Lower lobe of right lung (tissue), 2 donors: ENCODE results near the gene NTSR2. TPM values are rescaled to one million over a fixed set of nuclear protein-coding genes. Genes with fewer than 3 reads are reported as not detected.

Experiments
- ATAC-seq, 2 donors: fragments of 200-7000 bp; cut with Tn5 transposase; one replicate each; pipeline ENCODE4 v1.9.1; 2020 to 2022; ENCODE audit warnings: mild to moderate bottlenecking in 2 of 2, moderate library complexity in 2 of 2
- DNase-seq: peaks from one replicate; pipeline ENCODE4 v3.0.0-alpha.2; 2020
- H3K27ac ChIP-seq: fragments of 200-600 bp; one replicate; pipeline ENCODE4 v1.8.0; 2022
- H3K27me3 ChIP-seq: fragments of 200-600 bp; one replicate; pipeline ENCODE4 v1.8.0; 2022; ENCODE audit warnings: low read depth
- H3K36me3 ChIP-seq: fragments of 200-600 bp; one replicate; pipeline ENCODE4 v1.8.0; 2022; ENCODE audit warnings: mild to moderate bottlenecking
- H3K4me1 ChIP-seq: fragments of 200-600 bp; one replicate; pipeline ENCODE4 v1.8.0; 2022
- H3K4me3 ChIP-seq: fragments of 200-600 bp; one replicate; pipeline ENCODE4 v1.8.0; 2022; ENCODE audit warnings: mild to moderate bottlenecking
- H3K9me3 ChIP-seq: fragments of 200-600 bp; one replicate; pipeline ENCODE4 v1.8.0; 2022
- CTCF ChIP-seq: fragments of 200-600 bp; IDR thresholded peaks from one replicate; pipeline ENCODE4 v1.8.0; 2022; ENCODE audit warnings: antibody characterized with exemption, mild to moderate bottlenecking
- intact Hi-C: fragments of 100-400 bp; cut with DNase I; formaldehyde crosslinking; loops from one replicate; pipeline ENCODE4 v1.11.0; 2022
- total RNA-seq: library from RNA; stranded (reverse); fragmentation: NEBNext Ultra II Directional; extraction: Animal tissue kit (Norgen Biotek cat#: 25700); gene quantifications from one replicate; pipeline ENCODE4 v1.2.1, GENCODE V29; 2021
- donor health status: DM: no; HTN: yes; CAD: no; lungs with severe emphysema.

The NTSR2 gene
- total RNA-seq, 1 donor from 2014 or later, result not detected

DNA sequence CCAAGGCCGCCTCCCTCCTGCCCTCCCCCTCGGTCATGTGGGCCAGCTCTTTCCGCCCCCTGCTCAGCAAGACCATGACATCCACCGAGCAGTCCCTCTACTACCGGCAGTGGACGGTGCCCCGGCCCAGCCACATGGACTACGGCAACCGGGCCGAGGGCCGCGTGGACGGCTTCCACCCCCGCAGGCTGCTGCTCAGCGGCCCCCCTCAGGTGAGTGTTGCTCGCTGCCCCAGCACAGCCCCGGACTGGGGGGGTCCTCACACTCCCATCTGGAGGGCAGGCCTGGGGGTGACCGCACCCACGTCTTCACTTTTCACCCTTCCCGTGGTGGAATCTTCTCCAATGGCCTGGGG lies 51.3 kb downstream of the NTSR2 start:
- no peaks in the 10 kb centered on the region for H3K36me3 ChIP-seq
- intact Hi-C loops, result no loop called here
- DNase-seq, result no peak
- no peak overlapping the region for H3K4me3 ChIP-seq
- H3K9me3 ChIP-seq, result no peaks in the 10 kb centered on the region
- H3K27ac ChIP-seq, result no peak overlapping the region
- no peaks in the 10 kb centered on the region for H3K4me1 ChIP-seq
- no peak for ATAC-seq
- TF ChIP-seq CTCF, result no peak
- H3K27me3 ChIP-seq, result no peaks in the 10 kb centered on the region

DNA sequence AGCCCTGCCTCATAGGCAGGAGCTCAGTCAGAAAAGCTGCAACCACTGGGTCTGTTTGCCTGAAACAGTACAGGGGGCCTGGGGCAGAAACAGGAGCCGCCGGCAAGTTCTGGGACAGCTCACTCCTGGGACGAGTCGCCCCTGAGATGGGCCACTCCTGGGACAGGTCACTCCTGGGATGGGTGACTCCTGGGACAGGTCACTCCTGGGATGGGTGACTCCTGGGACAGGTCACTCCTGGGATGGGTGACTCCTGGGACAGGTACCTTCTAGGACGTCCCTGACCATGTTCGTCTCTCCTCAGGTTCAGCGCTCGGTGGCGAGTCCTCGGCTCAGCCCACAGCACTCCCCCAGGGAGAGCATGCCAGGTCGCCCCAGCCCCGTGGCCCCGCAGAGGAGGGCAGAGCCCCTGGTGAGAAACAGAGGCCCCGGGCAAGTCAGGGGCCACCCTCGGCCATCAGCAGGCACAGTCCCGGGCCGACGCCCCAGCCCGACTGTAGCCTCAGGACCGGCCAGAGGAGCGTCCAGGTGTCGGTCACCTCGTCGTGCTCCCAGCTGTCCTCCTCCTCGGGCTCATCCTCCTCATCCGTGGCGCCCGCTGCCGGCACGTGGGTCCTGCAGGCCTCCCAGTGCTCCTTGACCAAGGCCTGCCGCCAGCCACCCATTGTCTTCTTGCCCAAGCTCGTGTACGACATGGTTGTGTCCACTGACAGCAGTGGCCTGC lies 51.8 kb downstream of the NTSR2 start:
- ATAC-seq (peak; percentile 58 to 75), DNase-seq (no peak)
- H3K27ac ChIP-seq, result no peak overlapping the region
- no peaks in the 10 kb centered on the region for H3K27me3 ChIP-seq
- no peak for TF ChIP-seq CTCF
- H3K9me3 ChIP-seq, result no peaks in the 10 kb centered on the region
- H3K4me1 ChIP-seq, result no peaks in the 10 kb centered on the region
- intact Hi-C loops, result no loop called here
- no peak overlapping the region for H3K4me3 ChIP-seq
- H3K36me3 ChIP-seq, result no peaks in the 10 kb centered on the region

GRCh38 chr2:11617527-11617926 lies 52.5 kb downstream of the NTSR2 start:
- intact Hi-C loops, result no loop called here
- ATAC-seq (peak; percentile 5 to 9), DNase-seq (no peak)
- Histone ChIP-seq H3K4me3 (no peak overlapping the region), H3K9me3 (no peaks in the 10 kb centered on the region), H3K36me3 (no peaks in the 10 kb centered on the region), H3K27ac (no peak overlapping the region), H3K4me1 (no peaks in the 10 kb centered on the region), H3K27me3 (no peaks in the 10 kb centered on the region)
- TF ChIP-seq CTCF, result no peak

DNA sequence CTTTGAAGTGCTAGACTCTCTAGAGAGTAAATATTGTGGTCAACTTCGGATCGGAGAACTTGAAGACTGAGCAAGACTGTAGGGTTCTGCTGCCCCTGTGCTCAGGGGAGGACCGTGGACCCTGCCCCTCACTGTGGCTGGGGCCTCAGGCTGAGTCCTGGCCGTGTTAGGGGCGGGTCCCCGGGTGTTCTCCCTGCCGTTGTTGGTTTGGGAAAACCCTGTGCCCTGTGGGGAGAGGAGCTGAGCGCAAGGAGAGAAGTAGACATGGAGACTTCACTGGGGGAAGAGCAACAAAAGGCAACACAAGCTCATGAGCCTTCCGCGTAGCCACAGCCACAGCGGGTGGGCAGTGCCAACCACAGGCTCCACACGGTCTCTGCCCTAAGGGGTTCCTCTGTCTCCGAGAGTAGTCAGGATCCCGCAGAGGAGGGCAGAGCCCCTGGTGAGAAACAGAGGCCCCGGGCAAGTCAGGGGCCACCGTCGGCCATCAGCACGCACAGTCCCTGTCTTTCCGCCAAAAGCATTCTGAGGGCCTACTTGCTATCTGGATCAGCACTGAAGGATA lies 53.1 kb downstream of the NTSR2 start:
- DNase-seq, result no peak
- Histone ChIP-seq H3K9me3 (no peaks in the 10 kb centered on the region), H3K27me3 (no peaks in the 10 kb centered on the region), H3K4me3 (no peak overlapping the region), H3K36me3 (no peaks in the 10 kb centered on the region), H3K27ac (no peak overlapping the region), H3K4me1 (no peaks in the 10 kb centered on the region)
- peak in 1 of 2 donors; percentile 12 for ATAC-seq
- intact Hi-C loops, result no loop called here
- no peak for TF ChIP-seq CTCF

DNA sequence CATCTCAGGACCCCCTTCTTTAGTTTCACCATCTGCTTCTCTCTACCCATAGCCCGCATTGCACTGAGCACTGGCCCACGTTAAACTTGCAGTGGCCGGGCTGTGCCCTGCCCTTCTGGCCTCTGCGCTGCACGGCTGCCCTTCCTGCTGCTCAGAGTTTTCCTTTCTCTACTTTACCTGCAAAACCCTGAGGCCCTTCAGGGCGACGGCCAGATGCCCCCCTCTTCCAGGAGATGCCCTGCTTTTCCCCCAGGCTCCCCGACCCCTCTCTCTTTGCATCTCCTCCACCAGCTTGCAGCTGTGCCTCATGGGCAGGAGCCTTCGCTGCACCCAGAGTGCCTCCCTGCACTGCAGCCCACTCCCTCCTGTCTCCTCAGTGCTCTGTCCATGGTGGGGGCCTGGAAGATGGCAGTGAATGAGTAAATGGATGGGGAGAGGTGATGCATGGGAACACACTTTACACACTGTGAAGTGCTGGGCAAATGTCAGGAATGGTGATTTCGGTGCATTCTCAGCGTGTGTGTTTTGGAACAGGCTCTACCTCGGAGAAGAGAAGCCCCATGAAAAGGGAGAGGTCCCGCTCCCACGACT lies 53.8 kb downstream of the NTSR2 start:
- ATAC-seq (no peak), DNase-seq (no peak)
- no peak for TF ChIP-seq CTCF
- H3K27ac ChIP-seq, result no peak overlapping the region
- intact Hi-C loops, result no loop called here
- H3K36me3 ChIP-seq, result no peaks in the 10 kb centered on the region
- H3K4me1 ChIP-seq, result no peaks in the 10 kb centered on the region
- no peaks in the 10 kb centered on the region for H3K9me3 ChIP-seq
- H3K4me3 ChIP-seq, result no peak overlapping the region
- H3K27me3 ChIP-seq, result no peaks in the 10 kb centered on the region
